OCI-M2 (cell line): Measurements from ENCODE around the gene PCBP2.

Experiments used
- DNase-seq: peaks from one replicate; lab custom pipeline; 2025; ENCODE audit not compliant: unreplicated experiment; lab: John Stamatoyannopoulos, UW

PCBP2 gene

DNA sequence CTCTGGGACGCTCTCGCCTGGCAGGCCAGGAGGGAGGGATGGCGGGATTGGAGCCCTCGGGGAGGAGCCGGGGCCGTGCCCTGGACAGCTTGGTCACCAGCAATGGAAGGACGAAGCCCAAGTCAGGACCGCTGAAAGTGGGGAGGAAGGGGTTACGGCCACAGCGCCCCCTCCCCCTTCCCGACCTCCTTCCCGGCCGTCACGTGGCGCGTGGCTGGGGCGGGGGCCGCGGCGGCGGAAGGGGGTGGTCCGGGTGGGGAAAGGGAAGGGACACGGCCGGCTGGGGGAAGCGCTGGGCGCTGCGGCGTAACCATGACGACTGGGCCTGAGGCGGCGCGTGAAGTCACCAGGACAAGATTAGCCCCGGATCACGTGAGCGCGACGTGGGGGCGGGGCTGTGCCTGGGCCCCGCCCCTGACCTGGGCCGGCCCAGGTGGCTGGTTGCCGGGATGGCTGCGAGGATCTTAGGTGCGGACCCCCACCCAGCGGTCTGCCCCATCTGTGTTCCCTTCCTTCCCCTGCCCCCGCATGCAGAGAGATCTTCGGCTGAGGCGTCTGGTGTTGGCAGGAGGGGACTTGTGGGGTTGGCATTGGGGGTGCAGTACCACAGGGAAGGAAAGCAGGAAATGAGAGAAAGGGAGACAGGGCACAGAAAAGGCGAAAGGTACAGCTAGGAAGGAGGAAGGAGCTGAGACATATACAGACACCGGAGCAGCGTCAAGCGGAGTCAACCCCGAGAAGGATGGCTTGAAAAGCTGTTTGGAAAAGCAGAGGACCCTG is 41.1 kb downstream of the PCBP2 start:
- peak; percentile 79 for DNase-seq

DNA sequence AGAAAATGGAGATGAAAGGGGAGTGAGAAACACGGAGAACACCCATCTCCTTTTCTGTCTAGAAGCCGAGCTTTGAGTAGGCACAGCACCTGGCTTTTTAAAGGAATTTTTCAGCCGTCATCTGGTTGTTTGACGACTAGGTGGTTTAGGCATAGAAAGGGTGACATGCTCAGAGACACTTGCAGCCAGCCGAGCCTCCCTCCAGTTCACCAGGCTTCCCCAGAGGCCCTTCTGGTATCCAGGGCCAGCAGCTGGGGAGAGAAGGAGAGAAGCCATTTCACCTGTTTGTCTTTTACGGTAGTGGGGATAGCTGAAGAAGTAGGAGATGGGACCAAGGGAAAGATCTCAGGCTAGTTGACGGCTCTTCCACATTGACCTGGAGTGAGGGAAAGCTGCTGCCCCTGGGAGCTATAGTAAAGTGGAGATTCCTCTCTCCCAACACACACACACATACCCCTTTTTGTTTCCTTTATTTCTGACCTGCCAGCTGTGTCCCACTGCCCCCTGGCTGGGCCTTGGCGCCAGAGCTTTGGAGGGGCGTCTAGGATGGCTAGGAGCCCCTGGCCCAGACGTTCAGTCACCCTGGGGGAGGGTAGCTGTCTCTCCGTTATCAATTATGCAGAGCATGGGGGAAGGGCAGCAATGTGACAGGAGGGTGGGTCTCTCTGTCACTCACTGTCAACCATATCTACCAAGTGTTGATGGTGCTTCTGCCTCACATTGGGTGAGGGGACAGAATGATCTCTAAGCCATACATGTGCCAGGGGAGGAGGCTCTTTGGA is 41.9 kb downstream of the PCBP2 start:
- peak; percentile 29 for DNase-seq

DNA sequence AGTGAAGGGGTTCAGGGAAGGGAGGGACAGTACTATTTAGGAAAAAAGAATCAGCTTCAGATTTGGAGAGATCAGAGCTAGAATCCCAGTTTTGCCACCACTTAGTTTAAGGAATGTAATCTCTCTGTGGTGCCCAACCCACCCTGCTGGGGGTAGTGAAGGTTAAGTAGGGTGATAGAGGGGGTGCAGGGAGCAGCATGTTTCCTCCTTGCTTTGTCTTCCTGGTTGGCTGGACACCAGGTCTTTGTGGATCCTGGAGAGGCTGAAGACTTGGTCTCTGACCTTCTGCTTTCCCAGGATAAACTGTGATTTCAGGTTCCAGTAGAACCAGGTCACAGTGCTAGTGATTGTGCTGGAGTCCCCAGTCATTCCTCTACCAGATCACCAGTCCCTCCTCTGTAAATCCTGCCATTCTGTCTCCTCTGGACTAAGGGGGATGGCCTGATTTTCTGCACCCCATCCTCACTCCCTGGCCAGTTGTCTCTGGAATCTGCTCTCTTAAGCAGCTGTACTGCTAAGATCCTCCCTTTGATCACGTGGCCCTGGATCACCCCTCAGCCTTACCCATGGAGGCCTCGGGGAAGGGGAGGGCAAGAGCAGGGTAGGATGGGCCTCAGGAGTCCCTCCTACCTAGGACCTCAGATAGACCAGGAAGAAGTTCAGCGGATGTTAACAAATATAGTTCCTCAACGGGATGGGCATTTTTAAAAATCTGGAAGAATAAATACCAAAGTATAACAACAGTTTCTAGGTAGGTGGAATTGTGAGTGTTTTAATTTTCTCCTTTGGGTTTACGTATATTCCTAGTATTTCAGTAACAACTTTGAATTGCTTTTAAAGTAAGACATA is 44.2 kb downstream of the PCBP2 start:
- no peak for DNase-seq

DNA sequence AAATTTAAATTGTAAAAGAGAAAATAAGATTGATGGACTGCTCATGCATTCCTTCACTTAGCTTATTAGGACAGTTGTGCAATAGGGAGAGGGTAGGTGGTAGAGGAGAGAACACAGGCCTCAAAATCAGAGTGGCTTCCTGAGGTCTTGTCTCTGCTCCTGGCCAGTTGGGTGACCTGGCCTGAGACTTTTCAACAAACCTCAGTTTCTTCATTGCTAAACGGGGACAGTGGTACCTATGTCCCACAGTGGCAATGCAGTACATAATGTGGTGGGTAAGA is 44.8 kb downstream of the PCBP2 start:
- DNase-seq, result no peak

DNA sequence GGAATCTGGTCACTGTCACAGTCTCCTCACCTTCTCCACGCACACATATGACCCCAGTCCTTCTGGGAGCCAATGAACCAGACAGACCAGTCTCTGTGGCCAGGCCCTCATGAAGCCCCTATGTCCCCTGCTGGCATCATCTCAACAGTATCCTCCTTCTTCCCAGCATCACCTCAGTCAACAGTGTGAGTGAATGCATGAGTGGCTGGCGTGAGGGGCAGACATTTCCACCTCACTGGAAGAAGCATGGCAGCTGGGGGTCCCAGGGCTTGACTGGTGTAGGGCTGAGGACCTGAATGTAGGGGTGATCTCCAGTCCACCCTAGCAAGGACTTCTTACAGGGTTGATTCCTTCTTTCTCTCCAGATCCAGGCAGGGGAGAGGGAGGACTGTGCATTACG is 45.6 kb downstream of the PCBP2 start:
- no peak for DNase-seq

DNA sequence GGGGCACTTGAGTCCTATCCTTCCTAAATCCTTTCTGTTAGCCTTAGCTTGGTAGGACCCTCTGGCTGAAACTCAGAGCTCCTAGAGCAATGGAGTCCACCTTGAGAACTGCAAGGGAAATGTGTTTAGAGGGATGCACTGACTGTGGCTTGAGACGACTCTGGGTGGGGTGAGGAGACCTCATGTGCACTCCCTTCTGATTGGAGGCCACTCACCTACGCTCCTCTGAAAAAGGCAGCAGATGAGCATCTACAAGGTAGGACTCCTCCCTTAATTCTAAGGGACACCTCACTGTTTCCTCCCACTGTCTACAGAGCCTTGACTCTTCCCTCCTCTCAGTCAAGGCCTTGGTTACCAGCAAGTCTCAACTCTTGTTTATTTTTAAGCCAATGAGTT is 46.3 kb downstream of the PCBP2 start:
- no peak for DNase-seq

DNA sequence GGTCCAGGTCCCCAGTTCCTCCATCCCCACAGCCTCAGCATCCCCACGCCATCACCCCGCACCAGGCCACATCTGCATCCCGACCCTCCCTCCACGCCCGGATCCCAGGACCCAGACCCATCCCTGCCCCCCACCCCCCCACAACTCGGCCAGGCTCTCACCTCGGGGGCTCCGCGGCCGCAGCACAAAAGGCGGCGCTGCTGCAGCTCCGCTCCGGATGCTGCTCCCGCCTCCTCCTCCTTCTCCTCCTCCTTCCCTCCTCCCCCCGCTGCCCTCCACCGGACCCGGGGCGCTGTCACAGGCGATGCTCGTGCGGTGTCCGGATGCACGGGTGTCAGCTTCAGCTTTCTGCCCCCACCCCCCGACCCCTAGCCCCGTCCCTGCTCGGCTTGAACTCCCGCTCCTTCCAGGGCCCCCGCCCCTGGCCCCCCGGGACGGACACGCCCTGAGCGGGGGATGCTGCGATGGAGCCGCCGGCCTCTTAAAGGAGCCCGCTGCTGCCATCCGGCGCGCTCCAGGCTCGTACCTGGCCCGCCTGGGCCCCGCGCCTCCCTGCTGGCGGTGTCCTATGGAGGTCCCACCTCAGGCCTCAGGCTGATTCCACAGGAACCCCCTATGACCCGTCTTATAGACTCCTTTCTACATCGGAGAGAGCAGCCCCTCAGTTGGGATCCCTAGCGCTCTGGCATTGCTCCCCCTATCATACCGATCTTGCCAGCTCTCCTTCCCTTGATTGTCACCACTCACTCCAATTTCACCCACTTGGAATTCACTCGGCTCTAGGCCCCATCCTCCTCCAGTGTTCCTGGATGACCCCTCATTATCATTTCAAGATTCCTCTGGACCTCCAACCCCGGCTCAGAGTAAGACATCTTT is 47.6 kb downstream of the PCBP2 start, which contains the start of gene MAP3K12:
Gene MAP3K12, minus strand, starts transcription at position 193 of the 876 bp plus-strand sequence. CDS start 12,067 bp downstream, outside the sequence.
- no peak for DNase-seq

DNA sequence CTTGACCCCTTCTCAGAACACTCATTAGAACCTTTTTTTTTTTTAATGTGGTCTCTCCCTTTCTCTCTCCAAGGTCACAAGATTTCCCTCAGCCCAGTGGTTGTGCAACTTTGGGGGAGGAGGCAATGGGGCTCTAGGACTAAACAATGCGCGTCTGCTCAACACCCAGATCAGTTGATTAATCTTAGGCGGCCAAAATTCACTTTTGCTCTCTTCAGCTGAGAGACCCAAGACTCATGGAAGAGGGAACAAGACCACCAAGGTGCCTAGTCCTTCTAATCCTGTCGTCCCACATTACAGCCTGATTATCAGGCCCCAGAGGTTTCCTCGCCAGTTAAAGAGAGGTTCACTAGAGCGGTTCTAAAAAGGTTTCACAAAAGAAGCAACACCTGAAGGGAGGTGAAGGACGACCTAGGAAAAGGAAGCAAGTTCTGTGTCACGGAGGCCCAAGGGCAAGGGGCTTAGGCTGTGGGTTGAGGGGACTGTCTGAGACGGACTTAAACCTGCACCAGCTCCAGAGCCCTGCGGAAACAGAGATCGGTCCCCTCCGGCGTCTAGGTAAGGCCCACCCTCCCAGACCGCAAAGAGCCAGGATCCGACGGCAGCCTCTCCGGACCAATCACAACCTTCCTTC is 48.4 kb downstream of the PCBP2 start:
- no peak for DNase-seq

DNA sequence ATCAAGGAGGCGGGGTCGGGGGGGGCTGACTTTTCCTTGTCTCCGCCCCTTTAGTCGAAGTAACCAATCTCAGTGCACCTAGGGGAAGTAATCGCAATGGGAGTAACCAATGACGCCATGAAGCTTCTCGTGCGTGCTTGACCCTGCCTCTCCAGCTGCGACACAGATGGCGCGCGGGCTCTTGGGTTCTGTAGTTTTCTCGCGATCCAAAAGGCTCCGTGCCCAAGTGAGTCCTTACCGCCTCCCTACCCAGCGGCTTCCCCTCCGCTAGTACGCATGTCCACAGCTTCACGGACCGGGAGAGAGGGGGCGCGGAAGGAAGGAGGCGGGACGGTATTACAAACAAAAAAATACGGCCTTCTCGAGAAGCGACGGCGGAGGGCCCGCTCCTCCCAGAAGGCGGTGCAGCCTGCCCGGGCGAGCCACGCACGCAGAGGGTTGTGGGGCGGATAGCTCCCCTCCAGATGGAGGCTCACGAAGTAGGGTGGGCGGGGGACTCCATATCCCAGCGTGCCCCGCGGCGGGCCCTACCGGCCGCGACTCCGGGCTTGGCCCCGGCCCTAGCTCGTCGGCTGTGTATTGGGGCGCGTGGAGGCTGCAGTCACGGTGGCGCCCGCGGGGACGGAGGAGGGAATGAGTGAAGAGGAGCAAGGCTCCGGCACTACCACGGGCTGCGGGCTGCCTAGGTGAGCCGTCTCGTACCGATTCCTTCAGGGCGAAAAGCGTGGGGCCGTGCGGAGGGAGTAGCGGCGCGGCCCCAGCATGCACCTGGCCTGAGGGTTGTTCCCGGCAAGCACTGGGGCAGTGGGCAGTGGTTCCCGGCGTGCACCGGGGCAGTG is 49.1 kb downstream of the PCBP2 start, which contains the start of gene TARBP2:
Gene TARBP2, plus strand, starts transcription at position 508 of the 839 bp plus-strand sequence. Its CDS starts 126 bp downstream, at position 634.
- DNase-seq, result peak; percentile 93

DNA sequence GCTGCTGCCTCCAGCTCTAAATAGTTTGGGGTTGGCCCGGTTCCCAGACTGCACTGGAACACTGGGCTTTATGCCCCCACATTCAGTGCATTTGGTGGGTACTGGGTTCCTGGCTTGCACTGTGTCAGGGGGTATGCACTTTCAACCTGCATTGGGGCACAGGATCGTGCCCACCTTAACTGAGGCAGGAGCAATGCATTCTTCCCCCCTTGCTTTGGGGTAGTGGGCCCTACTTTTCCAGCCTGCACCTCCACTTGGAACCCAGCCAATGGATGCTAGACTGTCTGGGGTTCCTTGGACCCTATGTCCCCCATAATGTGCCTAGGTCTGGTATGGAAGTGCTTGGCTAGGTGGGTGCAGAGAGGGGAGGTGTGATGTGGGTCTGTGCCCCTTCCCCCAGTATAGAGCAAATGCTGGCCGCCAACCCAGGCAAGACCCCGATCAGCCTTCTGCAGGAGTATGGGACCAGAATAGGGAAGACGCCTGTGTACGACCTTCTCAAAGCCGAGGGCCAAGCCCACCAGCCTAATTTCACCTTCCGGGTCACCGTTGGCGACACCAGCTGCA is 49.8 kb downstream of the PCBP2 start:
- no peak for DNase-seq

DNA sequence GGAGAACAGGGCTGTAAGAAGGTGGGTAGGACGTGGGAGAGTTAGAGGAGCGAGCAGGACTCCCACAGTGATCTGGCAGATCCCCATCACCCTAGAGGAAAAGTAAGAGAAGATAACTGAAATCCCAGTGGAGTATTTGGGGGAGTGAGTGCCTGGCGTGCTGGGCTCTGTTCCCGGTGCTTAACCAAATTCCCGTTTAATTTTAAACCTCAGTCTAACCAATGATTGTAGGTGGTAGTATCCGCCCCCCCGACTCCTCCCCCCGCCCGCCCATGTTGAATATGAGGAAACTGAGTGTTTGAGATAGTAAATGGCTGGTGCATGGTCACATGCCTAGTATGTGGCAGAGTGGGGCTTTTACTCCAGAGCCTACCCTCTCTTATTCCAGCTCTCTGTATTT is 50.4 kb downstream of the PCBP2 start:
- no peak for DNase-seq

DNA sequence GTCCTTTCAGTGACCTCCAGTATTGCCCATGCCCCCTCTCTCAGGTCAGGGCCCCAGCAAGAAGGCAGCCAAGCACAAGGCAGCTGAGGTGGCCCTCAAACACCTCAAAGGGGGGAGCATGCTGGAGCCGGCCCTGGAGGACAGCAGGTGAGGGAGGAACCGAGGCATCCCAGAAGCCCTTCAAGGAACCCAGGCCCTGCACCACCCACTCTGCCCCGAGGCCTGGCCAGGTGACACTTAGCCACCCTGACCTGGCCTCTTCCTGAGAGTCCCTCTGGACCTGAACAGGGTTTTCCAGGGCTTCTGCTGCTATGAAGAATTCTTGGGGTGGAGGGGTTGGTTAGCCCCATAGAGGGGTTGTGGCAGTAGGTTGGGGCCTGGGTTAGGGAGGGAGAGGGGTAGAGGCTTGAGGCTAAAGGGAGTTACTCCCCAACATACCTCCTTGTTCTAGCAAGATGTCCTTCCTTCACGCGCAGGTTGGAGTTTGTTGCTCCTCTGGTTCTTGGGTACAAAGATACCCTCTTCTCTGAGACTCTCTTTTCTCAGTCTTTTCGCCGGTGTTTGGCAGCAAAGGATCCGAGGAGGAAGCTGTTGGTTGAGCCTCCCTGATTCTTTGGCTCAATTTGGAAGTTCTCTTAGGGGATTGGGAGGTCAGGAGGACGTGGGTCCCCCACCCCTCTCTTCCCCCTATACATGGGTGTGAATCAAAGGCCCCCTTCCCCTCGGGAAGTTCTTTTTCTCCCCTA is 51.3 kb downstream of the PCBP2 start:
- DNase-seq, result no peak

DNA sequence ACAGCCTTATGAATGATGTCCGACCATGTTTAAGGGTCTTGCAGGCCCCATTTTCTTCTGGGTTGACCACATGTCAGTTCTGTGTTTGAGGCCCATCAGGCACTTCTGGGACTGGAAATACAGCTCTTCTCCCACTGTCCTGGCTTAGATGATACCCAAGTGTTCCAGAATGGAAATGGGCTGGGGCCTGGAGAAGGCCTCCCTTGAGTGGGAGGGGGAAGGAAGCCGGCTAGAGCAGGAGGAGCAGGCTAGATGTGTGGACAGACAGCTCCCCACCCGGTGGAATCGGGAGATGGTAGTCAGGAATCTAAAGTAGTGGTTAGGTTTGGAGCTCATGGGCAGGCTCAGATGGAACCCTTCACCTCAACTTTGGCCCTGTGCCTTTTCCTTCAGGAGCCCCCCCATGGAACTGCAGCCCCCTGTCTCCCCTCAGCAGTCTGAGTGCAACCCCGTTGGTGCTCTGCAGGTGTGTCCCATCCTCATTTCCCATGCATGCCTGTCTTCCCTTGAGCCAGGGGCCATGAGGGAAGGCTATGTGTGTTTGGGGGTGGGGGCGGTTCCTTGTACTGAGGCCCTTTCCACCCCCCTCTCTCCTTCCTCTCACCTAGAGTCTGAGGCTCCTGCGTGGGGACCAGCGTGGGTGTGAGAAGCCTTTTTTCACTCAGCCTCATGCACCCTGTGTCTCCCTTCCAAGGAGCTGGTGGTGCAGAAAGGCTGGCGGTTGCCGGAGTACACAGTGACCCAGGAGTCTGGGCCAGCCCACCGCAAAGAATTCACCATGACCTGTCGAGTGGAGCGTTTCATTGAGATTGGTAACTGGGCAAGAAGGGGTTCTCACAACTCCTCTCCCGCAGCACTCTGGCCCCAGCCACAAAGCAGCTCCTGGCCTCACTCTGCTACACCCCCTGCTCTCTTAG is 52.4 kb downstream of the PCBP2 start:
- no peak for DNase-seq

DNA sequence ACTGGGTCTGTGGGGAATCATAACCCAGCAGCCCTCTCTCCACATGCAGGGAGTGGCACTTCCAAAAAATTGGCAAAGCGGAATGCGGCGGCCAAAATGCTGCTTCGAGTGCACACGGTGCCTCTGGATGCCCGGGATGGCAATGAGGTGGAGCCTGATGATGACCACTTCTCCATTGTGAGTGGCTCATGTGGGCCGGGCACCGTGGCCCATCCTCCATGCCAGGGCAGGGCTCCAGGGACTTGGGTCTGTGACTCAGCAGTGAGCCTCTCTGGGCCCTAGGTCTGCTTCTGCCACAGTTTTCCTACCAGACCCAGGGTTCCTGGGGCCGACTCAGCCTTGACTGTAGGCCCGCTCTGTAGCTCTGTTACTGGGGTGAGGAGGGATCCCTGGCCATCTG is 53.2 kb downstream of the PCBP2 start:
- no peak for DNase-seq

DNA sequence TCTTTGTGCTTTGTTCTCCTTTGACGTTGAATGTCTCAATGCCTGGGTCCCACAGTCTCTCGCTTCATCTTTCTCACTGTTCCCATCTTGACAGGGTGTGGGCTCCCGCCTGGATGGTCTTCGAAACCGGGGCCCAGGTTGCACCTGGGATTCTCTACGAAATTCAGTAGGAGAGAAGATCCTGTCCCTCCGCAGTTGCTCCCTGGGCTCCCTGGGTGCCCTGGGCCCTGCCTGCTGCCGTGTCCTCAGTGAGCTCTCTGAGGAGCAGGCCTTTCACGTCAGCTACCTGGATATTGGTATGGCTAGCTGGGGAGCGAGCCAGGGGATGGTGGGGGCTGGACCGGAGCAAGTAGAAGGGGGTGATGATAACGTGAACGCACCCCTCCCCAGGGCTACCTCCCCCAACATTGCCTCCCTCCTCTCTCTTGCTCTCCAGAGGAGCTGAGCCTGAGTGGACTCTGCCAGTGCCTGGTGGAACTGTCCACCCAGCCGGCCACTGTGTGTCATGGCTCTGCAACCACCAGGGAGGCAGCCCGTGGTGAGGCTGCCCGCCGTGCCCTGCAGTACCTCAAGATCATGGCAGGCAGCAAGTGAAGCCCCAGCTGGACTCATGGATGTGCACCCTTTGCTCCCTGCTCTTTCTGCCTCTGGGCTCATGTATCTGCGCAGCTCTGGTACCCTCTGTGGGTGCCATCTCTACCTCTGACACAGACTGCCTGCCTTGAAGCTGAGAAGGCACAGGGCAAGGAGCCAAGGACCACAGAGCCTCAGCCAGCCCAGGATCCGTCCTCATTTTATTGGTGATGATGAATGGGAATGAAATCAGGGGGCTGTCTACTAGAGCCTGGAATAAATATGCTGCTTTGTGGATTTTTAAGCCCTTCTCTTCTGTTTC is 53.9 kb downstream of the PCBP2 start:
- DNase-seq, result no peak

DNA sequence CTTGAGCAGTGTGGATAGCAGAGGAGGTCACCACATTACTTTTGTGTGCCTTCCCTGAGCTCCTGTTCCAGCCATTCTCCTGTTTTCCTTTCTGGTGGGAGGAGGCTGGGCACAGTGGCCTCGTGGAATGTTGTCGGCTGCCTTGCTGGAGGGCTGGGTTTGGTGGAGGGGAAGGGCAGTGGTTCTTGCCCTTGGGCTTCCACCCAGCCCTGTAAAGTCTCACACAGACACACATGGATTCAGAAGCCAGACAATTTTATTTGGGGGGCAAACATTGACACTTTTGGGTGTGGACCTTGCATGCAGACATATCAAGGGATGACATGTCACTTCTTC is 54.5 kb downstream of the PCBP2 start:
- no peak for DNase-seq
